ENCODE data around the gene GOLGA8H. TPM values are rescaled to one million over a fixed set of nuclear protein-coding genes. Genes with fewer than 3 reads are reported as not detected.
"Not testable (repeated sequence)": the region's sequence is repeated elsewhere in the genome, so short reads cannot be mapped to it uniquely, and the experiment has no call there.

The GOLGA8H gene, protein sequence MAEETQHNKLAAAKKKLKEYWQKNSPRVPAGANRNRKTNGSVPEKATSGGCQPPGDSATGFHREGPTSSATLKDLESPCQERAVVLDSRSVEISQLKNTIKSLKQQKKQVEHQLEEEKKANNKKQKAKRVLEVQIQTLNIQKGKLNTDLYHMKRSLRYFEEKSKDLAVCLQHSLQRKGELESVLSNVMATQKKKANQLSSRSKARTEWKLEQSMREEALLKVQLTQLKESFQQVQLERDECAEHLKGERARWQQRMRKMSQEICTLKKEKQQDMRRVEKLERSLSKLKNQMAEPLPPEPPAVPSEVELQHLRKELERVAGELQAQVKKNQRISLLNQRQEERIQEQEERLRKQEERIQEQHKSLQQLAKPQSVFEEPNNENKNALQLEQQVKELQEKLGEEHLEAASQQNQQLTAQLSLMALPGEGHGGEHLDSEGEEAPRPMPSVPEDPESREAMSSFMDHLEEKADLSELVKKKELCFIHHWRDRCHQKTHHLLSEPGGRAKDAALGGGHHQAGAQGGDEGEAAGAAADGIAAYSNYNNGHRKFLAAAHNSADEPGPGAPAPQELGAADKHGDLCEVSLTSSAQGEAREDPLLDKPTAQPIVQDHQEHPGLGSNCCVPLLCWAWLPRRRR
- not detected for polyA plus RNA-seq (2012; ENCODE audit: missing spikeins)

DNA sequence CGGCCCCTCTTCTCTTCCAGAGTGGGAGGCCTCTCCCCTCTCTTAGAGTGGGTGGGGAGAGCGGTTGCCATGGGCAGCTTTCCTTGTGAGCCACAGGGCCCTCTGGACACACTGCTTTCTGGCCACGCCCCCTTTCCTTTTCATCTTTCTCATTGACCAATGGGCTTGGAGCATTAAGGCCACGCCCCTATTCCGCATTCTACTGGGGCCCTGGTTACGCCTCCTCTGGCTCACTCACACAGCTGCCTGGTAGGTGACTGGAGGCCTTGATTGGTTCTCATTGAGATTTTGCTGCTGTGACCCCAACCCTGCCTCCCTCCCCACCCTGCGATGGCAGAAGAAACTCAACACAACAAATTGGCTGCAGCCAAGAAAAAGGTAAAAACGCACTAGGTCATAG, at the start of gene GOLGA8H:
TSS of gene GOLGA8H (plus strand) at position 233 of the 400 bp plus-strand sequence. CDS start at position 331, 98 bp downstream.
- not testable (repeated sequence) for DNase-seq (ENCODE audit: insufficient read length); FAIRE-seq

DNA sequence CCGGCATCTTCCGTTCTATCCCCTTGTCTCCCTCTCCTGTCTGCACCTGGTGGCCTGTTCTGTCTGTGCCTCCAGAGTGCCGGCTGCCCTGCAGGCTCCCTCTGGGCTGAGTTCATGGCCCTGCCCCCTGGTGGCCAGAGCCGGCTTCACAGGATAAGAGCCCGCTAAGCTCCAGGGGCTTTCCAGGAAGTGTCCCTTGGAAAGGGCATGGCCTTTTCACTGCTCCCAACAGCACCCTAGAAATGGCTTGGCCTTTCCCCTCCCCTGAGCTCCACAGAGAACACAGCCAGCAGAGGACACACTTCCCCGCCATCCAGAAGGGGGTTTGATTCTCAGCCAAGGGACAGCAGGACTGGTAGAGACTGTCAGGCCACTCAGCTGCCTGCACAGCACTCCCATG, 36.9 kb upstream of the GOLGA8H start:
- FAIRE-seq = not testable (repeated sequence)

DNA sequence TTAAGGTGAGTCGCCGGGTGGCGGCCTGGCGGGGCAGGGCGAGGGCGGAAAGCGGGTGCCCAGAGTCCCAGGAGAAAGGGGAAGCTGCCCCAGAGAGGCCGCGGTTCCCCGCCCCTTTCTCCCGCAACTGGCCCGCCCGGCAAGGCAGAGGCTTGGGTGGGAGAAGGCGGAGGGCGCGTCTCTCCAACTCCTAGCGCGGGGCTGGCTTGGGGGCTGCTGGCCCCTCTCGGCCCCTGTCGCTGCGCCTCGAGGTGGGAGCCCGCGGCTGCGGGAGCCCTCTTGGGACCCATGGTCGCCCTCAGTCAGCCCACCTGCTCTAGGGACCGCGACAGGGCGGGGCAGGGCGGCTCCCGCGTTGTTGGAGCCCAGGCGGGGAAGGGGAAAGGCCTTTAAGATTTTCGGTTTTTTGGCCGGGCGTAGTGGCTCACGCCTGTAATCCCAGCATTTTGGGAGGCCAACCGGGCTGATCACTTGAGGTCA, 30.8 kb upstream of the GOLGA8H start:
- DNase-seq (ENCODE audit: insufficient read length); FAIRE-seq: not testable (repeated sequence)

More for the DNA sequence above, 36.9 kb upstream of the GOLGA8H start:
- not testable (repeated sequence) for DNase-seq (ENCODE audit: insufficient read length)

DNA sequence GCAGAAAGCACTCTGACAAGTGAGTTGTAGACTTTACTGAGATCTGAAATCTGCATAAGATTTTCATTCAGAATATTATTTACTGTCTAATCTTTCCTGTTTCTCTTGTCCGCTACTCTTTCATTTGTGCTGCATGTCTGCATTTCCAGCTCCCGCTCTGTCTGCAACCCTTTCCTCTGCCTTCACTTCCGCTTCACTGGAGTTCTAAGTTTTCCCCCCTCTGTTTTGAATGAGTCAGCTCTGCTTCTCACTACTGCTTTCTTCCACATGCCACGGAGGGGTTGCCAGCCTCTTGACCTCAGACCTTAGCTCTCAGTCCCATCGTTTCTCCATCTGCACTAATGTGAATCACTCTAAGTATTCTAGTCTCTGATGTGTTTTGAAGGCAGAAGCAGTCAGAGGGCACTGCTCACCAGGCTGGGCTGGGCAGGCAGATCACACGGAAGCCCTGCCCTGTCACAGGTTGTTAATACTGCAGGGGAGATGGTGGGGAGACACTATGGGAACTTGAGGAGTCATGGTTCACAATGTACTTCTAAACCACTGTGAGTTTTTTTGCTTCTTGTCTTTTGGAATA, 24.3 kb upstream of the GOLGA8H start:
- FAIRE-seq; DNase-seq (ENCODE audit: insufficient read length): not testable (repeated sequence)

DNA sequence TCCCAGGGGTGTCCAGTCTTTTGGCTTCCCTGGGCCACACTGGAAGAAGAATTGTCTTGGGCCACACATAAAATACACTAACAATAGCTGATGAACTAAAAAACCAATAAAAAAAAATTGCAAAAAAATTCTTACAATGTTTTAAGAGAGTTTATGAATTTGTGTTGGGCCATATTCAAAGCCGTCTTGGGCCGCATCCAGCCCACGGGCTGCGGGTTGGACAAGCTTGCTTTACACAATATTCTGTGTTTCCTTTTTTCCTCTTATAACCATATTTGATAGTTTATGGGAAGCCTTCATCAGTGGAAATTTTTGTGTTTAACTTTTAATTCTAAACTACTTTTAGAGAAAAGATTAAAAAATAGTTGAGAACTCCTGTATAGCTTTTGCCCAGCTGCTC, 23.1 kb upstream of the GOLGA8H start:
- FAIRE-seq; DNase-seq (ENCODE audit: insufficient read length): not testable (repeated sequence)

DNA sequence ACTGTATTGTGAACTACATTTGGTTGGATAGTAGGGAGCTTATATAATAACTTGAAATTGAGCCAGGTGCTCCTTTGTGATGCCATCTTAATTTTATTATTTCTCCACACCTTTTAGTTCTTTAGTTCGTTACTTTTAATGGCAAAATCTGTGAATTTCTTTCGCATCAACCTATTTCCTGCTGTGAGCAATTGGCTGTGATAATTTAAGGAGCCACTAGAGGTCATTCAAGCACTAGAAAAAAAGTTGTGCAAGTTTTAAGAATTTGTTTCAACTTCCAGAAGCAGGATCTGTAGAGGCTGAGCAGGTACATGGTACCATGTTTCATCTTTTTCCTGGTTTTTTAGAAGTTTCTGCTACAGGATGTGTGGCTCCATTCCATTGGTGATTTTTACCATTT, 4.9 kb upstream of the GOLGA8H start:
- not testable (repeated sequence) for DNase-seq (ENCODE audit: insufficient read length); FAIRE-seq

DNA sequence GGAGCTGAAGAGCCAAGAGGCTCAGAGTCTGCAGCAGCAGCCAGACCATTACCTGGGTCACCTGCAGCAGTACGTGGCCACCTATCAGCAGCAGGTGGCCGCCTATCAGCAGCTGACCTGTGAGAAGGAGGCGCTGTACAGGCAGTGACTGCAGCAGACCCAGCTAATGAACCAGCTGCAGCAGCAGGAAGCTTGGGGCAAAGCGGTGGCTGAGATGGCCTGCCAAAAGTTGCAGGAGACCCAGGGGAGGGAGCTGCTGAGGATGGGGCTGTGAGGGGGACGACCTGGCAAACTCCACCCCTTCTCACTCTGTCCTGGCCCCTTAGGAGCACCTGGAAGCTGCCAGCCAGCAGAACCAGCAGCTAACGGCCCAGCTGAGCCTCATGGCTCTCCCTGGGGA, 8.4 kb downstream of the GOLGA8H start:
- FAIRE-seq; DNase-seq (ENCODE audit: insufficient read length): not testable (repeated sequence)

DNA sequence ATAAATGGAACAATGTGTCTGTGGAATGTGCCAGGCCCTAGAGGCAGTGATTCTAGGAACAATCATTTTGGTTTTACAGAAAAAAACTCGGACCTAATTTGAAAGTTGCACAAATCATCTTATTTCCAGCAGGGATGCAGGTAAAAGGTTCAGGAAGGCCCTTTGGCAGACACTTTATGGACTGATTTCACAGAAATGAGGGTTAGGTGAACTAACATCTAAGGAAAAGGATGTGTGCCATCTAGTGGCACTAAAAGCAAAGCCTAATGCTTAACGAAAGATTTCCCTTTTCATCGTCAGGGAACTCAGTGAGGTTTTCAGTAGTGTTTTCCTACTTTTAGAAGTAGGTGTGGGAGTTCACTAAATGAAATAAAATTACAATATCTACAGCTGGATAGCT, 17.5 kb downstream of the GOLGA8H start:
- not testable (repeated sequence) for DNase-seq (ENCODE audit: insufficient read length)
- peak; percentile 36 for FAIRE-seq

DNA sequence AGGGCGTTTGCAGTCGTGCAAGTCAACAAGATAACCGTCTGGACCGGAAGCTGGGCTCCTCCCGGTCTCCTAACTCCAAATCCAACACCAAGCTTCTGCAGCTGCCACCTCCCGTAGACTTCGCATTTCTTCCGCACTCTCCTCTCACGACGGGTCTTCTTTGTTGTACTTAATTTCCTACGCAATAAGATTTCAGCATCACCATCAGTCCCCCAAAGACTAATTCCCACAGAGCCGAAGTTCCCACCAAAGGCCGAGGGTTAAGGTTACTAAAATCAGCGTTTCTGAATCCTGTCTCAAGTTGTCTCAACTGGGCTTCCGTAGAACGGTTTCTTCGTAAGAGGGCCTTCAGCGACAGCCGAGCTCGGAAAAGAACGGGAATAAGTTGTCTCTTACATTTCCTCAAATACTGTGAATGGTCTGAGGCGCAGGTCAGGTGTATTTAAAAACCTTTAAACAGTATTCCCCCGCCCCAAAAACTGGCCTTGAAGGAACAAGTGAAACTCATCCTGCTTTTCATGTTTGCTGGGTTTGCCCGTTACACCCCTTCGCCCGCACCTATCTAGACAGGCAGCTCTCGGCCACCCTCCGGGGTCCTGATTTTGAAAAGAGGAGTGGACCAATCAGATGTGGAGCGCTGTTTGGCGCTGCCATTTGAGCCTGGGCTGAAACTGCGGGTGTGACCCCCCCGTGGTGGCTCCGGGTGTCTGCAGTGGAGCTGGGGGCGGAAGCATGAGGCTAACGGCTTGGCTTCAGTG, 21.8 kb downstream of the GOLGA8H start, which contains the start of gene ARHGAP11B:
TSS of gene ARHGAP11B (plus strand) at position 693 of the 758 bp plus-strand sequence.
- DNase-seq (ENCODE audit: insufficient read length) (peak; percentile 48), FAIRE-seq (peak; percentile 96)

DNA sequence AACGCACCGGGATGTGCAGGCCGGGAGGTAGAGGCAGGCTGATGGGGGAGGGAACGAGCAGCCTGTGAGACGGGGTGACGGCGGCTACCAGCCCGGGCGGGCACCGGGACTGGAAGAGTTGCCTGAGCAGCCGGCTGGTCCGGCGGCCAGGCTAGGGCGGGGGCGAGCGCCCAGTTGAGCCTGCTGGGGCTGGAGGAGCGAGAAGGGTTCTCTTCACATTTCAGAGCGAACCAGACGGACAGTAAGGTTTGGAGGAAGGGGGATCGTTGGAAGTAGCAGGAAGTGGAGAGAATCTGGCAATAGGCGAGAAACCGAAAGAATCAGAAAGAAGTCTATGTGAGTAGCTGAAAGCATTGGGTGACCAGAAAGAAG, 22.4 kb downstream of the GOLGA8H start:
- not testable (repeated sequence) for DNase-seq (ENCODE audit: insufficient read length); FAIRE-seq

DNA sequence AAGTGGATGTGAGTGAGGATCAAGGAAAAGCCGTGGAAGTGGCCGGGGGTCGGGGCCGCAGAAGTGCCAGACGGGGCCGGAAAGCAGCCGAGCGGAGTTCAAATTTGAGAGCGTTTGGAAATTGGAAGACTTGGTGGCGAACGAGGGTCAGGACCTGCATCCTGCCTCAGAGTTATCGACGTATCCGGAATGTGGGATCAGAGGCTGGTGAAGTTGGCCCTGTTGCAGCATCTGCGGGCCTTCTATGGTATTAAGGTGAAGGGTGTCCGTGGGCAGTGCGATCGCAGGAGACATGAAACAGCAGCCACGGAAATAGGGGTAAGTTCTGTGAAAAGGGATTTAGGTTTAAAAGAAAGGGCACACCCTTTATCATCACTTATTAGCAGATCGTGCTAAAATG, 22.8 kb downstream of the GOLGA8H start:
- not testable (repeated sequence) for FAIRE-seq; DNase-seq (ENCODE audit: insufficient read length)

DNA sequence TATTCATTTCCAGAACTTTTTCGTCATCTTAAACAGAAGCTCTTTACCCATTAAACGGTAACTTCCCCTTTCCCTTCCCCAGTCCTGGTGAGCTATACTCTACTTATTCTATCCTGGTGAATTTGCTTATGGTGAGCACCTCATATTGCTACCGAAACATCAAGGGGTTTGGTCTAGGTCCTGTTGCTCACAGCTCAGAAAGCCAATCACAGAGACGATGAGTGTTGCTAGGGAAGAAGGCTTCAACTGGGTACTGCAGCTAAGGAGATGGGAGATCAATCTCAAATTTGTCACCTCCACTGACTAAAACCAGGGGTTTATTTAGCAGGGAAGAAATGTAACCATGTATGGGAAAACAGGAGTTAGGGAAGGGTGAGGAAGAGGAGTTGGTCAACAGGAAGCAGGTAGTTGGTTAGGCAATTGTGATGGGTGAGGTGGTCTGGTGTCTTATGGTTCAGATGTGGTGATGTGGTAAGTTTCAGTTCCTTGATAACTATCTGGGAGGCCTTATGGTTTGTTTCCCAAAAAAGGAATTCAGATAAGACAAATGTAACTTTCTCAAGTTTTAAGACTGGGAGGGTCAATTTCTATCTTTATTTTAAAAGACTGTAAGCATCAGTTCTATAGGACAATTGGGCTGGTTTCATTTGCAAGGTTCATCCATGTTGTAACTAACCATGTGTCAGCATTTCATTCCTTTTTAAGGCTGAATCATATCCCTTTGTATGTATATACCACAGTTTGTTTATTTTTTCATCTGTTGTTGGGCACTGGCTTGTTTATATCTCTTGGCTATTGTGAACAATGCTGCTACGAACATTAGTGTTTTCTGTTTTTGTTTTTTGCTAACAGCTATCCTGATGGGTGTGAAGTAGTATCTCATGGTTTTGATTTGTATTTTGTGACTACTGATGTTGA, 46.4 kb downstream of the GOLGA8H start:
- FAIRE-seq (no peak), DNase-seq (ENCODE audit: insufficient read length) (peak; percentile 16)
- TF ChIP-seq TAF1 (IDR thresholded peaks at IDR 0.05; ENCODE audit: borderline replicate concordance, low read depth, low read length) (no peak), POLR2A (IDR thresholded peaks at IDR 0.05; ENCODE audit: low read depth, low read length) (no peak), POLR2AphosphoS5 (IDR thresholded peaks at IDR 0.05; ENCODE audit: low read depth, low read length) (no peak)

DNA sequence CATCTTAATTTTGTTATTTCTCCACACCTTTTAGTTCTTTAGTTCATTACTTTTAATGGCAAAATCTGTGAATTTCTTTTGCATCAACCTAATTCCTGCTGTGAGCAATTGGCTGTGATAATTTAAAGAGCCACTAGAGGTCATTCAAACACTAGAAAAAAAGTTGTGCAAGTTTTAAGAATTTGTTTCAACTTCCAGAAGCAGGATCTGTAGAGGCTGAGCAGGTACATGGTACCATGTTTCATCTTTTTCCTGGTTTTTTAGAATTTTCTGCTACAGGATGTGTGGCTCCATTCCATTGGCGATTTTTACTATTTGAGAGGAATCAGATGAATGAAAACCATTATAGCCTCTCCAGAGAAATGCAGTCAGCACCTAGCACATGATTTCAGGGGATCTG, 57.3 kb downstream of the GOLGA8H start:
- not testable (repeated sequence) for DNase-seq (ENCODE audit: insufficient read length); FAIRE-seq
